Right hindlimb (tissue), 1 donor: ENCODE results near the gene ARF1.
A peak's percentile ranks its signal among the peaks of the same experiment; 100 is the strongest.

Experiments
- DNase-seq: peaks from one replicate; pipeline ENCODE4 v3.0.0-alpha.2; 2018

Gene ARF1

DNA sequence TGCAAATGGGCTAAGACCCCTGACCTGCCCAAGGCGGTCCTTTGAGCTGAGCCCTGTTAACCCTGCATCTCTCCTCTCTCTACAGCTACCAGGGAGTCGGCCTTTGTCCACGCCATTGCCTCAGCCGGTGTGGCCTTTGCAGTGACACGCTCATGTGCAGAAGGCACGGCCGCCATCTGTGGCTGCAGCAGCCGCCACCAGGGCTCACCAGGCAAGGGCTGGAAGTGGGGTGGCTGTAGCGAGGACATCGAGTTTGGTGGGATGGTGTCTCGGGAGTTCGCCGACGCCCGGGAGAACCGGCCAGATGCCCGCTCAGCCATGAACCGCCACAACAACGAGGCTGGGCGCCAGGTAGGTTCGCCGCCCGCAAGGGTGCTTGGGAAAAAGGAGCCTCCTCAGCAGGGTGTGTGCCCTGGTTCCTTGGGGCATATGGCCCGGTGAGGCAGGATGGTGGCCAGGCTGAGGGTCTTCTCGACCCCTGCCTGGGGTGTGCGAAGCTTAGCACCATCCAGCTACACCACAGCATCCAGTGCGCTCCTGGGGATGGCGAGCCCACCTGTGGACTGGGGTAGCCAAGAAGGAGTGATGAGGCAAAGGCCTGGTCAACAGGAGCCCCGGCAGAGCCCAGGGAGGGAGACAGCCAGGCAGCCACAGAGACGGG is 31.8 kb upstream of the ARF1 start:
- no peak for DNase-seq

DNA sequence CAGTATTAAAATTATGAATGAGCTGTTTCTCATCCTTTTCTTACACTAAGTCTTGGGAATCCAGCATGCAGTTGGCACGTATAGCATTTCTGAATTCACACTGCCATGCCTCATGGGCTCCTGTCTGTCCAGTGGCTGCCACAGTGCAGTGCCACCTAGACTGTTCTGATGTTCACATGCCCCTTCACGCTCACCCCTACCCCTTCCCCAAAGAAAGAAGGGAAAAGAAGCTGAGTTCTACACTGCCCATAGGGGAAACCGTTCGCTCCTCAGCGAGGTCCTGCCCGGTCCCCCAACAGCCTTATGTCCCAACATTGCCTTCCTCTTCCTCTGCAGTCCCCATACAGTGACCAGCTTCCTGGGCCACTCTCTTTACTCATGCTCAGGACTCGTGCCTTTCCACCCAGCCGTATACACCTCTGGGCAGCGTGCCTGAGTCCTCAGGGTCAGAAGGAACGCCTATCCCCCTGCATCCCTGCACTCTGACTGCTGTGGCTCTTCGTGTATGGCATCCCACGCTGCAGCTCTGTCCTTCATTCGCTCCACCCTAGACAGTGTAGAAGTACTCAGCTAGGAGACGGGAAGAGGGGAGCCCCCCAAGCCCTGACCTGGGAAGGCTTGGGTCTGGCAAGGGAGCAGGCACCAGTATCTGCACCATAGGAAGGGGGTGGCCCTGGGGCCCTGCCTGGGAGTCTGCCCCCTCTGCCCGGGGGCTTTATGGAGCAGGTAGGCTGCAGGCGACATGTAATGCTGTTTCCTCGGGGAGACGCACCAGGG is 24.1 kb upstream of the ARF1 start:
- no peak for DNase-seq

DNA sequence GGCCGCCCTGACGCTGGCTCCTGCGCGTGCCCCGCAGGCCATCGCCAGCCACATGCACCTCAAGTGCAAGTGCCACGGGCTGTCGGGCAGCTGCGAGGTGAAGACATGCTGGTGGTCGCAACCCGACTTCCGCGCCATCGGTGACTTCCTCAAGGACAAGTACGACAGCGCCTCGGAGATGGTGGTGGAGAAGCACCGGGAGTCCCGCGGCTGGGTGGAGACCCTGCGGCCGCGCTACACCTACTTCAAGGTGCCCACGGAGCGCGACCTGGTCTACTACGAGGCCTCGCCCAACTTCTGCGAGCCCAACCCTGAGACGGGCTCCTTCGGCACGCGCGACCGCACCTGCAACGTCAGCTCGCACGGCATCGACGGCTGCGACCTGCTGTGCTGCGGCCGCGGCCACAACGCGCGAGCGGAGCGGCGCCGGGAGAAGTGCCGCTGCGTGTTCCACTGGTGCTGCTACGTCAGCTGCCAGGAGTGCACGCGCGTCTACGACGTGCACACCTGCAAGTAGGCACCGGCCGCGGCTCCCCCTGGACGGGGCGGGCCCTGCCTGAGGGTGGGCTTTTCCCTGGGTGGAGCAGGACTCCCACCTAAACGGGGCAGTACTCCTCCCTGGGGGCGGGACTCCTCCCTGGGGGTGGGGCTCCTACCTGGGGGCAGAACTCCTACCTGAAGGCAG is 23.4 kb upstream of the ARF1 start:
- no peak for DNase-seq

DNA sequence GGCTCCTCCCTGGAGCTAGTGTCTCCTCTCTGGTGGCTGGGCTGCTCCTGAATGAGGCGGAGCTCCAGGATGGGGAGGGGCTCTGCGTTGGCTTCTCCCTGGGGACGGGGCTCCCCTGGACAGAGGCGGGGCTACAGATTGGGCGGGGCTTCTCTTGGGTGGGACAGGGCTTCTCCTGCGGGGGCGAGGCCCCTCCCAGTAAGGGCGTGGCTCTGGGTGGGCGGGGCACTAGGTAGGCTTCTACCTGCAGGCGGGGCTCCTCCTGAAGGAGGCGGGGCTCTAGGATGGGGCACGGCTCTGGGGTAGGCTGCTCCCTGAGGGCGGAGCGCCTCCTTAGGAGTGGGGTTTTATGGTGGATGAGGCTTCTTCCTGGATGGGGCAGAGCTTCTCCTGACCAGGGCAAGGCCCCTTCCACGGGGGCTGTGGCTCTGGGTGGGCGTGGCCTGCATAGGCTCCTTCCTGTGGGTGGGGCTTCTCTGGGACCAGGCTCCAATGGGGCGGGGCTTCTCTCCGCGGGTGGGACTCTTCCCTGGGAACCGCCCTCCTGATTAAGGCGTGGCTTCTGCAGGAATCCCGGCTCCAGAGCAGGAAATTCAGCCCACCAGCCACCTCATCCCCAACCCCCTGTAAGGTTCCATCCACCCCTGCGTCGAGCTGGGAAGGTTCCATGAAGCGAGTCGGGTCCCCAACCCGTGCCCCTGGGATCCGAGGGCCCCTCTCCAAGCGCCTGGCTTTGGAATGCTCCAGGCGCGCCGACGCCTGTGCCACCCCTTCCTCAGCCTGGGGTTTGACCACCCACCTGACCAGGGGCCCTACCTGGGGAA is 22.7 kb upstream of the ARF1 start:
- DNase-seq: no peak

DNA sequence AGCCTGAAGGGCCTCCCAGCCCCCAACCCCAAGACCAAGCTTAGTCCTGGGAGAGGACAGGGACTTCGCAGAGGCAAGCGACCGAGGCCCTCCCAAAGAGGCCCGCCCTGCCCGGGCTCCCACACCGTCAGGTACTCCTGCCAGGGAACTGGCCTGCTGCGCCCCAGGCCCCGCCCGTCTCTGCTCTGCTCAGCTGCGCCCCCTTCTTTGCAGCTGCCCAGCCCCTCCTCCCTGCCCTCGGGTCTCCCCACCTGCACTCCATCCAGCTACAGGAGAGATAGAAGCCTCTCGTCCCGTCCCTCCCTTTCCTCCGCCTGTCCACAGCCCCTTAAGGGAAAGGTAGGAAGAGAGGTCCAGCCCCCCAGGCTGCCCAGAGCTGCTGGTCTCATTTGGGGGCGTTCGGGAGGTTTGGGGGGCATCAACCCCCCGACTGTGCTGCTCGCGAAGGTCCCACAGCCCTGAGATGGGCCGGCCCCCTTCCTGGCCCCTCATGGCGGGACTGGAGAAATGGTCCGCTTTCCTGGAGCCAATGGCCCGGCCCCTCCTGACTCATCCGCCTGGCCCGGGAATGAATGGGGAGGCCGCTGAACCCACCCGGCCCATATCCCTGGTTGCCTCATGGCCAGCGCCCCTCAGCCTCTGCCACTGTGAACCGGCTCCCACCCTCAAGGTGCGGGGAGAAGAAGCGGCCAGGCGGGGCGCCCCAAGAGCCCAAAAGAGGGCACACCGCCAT is 21.9 kb upstream of the ARF1 start:
- no peak for DNase-seq

DNA sequence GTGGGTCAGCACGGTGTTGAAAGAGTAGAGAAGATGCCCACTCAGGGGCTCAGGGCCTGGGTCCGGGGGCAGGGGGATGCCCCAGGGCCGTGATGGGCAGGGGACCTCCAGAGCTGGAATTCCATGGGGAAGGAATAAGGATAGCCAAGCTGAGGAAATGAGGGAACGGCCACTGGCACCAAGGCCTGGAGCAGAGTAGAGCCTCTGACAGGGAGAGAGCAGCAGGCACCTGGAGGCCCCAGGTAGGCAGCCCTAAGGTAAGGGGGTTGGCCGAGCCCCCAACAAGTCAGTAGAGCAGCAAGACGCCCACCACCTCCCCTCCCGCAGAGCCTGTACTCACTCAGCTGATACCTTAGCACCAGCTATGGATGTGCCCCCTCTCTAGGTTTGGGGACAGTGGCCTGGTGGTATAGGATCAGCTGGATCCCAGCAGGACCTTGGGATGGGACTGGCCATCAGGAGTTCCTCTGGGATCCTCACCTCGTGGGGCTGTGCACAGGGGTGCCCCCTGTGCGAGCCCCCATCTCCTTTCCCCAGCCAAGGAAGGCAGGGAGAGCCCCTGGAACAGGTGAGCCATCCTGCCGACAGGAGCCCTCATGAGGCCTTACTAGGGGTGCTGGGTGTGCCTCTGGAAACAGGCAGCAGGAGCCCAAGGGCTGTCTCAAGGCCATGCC is 21.0 kb upstream of the ARF1 start:
- no peak for DNase-seq

DNA sequence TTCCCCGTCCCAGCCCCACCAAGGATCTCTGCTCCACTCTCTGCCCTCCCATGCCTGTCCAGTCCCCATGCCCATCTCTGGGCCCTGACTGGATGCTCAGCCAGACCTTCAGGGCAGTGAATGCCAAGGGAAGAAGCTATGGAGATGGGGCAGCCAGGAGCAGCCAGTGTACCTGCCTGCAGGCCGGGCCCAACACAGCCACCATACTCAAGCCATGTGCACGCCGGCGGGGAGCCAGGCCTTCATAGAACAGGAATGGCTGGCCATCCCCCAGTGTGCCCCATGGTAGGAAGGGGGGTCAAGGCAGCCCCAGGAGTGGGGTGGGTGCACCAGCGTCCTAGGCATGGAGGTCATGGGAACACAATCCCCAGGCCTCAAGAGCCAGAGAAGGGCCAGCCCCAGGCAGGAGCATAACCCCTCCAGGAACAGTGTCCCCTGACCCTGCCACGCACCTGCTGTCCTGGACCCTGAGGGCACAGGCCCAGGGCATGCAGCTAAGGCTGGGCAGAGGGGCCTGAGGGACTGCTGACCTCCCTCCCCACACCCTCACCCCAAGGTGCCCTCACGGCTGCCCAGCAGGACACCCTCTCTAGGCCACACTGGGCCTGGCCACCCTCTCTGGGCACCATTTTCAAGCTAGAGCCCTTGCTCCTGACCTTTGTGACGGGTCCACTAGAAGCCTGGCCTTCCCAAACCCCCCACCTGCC is 20.3 kb upstream of the ARF1 start:
- no peak for DNase-seq

DNA sequence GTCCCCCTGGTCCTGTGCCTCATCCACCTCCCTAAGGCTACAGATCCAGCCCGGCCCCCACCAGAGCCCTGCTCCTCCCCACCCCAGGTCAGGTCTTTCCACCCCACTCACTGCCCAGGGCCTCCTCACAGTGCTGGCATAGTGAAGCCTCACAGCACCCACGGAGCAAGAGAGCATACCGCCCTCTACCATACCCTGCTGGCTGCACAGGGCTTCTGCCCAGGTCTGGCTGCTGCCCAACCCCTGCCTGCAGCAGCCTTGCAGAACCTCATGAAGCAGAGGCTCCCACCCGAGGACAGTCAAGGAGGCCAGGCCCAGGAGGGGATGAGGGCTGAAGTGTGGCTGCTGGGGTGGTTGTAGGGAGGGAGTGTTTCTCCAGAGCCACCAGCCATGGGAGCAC is 19.7 kb upstream of the ARF1 start:
- no peak for DNase-seq

DNA sequence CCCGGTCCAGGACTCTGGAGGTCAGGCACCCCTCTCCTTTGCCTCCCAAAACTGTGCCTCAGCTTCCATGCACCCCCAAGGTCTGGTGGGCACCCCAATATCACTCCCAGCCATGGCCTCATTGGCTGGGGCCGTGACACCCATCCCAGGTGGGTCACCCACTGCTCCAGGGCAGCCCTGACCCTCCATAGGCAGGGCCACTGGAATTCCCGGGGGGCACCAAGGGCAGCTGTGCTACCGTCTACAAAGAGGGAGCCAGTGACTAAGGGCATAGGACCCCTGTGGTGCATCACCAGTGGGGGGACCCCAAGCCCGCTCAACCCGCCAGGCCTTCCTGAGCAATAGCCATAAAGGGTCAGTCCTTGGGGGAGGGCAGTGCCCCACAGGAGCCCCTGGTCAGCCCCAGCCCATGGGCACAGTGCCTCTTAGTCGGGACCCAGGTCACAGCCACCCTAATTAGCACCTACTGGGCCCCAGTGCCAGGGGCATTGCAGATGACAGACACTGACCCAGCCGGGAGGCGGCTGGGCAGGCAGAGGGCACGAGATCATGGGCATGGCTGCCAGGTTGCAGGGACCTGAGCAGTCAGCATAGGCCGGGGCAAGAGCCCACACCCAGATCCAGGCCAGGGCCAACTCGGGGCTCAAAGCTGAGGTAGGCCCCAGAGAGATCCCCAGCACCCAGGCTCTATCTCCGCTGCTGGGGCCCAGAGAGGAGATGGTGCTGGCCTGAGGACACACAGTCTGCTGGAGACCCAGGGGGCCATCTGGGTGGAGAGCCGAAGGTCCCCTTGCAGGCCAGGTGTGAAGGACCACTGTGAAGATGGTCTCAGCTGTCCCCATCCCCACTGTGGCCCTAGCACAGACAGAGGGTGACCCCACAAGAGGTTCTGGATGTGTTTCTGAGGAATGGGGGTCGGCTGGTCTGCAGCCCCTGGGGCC is 19.0 kb upstream of the ARF1 start:
- DNase-seq: no peak

DNA sequence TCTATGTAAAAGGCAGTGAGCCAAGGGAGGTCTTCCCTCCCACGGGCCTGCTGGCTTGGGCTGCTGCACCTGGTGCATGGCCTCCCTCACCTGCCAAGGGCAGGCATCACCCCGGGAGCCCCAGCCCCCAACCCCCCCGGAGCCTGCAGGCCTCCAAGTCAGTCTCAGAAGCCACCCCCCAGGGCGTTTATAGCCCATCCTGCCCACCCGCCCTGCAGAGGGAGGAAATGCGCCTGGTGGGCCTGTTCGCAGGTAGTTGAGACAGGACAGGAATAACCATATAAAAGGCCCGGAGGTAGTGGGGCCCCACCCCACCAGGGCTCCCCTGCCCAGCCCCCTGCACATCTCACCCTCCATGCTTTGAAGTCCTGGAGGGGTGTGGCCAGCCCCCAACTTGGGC is 18.2 kb upstream of the ARF1 start:
- no peak for DNase-seq

DNA sequence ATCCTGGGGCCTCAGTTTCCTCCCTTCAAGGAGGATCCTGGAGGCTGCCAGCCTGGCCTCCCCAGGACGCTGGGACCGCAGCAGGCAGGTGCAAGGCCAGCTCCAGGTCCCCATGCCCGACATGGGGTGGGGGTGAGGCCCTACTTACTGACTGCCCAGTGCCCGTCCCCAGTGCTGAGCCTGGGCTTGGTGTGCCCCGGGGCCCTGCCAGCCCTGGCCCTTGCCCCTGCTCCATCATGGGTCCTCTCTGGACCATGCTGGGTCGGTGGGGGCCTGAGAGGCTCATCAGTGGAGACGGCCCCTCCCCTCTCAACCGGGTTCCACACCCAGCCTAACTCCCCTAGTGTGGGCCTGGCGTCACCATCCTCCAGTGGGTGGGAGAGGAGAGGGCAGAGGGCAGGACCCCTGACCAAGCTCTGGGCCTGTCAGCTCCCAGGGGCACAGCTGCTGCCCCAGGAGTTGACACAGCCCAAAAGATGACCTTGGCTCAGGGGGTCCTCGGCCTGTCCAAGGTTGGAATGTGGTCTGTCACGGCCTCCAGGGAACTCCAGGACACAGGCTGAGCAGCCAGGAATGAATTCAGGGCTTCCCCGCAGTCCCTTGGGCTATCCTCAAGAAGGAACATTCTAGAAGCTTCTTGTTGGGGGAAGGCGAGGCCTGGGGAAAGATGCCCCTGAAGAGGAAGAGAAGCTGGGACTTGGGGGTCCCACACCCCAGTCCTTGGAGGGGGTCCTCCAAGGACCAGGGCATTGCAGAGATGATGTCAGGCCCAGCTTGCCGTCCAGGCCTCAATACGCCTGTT is 17.6 kb upstream of the ARF1 start:
- no peak for DNase-seq

DNA sequence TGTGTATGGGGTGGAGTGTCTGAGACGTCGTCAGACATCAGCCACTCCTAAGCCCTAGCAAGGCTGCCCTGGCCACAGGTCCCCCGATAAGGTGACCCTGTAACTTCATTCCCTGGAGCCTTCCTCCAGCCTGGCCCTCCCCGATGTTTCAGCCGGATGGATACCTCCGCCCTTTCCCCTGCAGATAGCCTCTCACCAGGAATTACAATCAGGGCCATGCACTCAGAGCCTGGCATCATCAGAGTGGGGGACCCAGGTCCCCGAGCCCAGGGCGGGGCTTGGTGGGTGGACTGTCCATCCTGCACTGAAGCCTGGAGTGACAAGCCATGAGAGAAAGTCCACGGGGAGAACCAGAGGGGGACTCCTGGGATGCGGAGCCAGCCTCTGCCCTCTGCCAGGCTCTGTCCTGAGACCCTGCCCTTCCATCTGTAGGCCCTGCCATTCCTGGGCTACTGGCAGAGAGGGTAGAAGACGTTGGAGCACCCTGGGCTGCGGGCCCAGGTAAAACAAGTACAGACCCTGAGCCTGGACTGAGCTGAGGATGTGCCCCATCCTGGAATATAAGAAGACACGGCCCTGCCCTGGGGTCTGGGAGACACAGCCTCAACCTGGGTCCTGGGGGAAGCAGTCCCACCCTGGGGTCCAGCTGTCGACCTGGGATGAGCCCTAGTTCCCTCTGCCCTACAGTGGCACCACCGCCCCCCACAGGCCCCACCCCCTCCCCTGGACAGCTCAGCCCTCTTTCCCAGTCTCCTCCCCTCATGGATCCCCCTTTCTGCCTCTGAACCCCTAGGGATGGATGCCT is 16.8 kb upstream of the ARF1 start:
- DNase-seq: no peak

DNA sequence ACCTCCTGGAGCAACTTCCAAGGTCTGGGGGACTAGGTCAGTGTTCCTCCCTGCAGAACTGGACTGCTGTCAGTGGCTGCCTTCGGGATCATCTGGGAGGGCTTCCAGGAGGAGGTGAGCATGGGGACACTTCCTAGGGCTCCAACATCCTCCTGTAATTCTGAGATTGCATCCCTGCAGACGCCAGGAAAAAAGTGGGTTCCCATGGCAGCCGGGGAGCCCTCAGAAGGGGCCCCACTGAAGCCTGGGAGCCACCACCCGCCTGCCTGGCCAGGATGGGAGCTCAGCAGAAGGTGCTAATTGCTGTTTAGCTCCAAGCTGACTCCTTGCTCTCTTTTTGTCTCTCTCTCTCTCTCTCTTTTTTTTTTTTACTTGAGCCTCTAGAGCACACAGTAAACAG is 16.1 kb upstream of the ARF1 start:
- DNase-seq: no peak

DNA sequence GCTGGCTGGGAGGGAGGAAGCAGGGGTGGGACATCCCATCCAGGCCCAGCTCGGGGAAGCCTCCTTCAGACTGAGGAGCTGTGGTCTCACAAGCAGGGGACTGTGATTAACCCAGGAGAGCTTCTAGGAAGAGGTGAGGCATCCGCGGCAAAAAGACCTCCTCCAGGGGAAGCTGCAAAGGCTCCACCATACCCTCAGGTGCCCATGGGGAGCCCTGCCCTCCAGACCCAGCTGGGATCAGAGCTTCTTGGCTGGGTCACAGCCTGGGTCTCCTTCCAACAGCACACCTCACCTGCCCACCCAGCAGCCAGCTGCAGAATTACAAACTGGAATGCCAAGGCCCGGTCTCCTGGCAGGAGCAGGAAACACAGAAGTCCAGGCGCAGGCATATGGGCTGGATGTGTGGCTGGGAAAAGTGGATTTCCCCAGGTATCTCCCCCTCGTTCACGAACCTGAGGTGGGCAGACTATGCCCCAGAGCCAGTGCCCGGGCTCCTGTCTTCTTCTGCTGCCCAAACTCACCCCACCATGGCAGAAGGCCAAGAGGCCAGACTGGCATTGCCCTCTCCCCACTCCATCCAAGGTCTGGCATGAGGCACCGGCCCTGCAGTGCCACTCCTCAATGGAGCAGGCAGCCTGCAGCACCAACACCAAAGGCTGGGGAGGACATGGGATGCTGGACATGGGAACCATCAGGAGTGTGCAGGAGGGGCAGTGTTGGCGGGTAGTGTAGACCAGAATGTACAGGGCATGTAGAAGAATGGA is 15.4 kb upstream of the ARF1 start:
- peak; percentile 5 for DNase-seq

DNA sequence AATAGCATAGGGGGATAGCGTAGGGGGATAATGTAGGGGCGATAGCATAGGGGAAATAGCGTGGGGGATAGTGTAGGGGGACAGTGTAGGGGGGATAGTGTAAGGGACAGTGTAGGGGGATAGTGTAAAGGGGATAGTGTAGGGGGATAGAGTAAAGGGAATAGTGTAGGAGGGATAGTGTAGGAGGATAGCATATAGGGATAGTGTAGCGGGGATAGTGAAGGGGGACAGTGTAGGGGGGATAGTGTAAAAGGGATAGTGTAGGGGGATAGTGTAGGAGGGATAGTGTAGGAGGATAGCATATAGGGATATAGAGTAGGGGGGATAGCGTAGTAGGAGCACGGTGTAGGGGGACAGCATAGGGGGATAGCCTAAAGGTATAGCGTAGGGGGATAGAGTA is 14.1 kb upstream of the ARF1 start:
- DNase-seq: no peak

DNA sequence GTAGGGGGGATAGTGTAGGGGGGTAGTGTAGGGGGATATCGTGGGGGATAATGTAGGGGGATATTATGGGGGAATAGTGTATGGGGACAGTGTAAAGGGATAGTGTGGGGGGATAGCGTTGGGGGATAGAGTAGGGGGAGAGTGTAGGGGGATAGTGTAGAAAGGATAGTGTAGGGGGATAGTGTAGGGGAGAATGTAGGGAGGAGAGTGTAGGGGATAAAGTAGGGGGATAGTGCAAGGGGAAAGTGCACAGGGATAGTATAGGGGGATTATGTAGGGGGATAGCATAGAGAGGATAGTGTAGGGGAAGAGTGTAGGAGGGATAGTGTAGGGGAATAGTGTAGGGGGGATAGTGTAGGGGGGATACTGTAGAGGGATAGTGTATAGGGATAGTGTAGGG is 12.3 kb upstream of the ARF1 start:
- DNase-seq: no peak

DNA sequence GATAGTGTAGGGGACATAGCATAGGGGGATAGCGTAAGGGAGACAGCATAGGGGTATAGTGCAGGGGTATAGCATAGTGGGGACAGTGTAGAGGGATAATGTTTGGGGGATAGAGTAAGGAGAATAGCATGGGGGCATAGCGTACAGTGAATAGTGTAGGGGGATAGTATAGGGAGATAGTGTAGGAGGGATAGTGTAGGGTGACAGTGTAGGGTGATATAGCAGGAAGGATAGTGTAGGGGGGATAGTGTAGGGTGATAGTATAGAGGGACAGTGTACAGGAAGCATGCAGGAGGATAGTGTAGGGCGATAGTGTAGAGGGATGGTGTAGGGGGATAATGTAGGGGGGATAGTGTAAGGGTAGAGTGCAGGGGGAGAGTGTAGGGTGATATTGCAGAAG is 11.7 kb upstream of the ARF1 start:
- DNase-seq: no peak
